OCI-LY1 (cell line): ENCODE results near the gene USP15.

Experiments
- CTCF ChIP-seq: fragments of 200-600 bp; sonication (generic), shearing (Covaris generic); IDR thresholded peaks from 2 replicates; pipeline ENCODE4 v1.5.1; 2017; ENCODE audit warnings: mild to moderate bottlenecking, antibody characterized with exemption, low read length, moderate library complexity, mixed read lengths
- EZH2 ChIP-seq: fragments of 200-600 bp; sonication (generic), shearing (Covaris generic); IDR thresholded peaks from 2 replicates; pipeline ENCODE4 v1.8.0; 2017; ENCODE audit warnings: borderline replicate concordance, mixed run types, mild to moderate bottlenecking, antibody characterized with exemption, low read length, moderate library complexity, mixed read lengths

- no peak for TF ChIP-seq CTCF
- TF ChIP-seq EZH2: no peak
These were observed 2.0 kb upstream of the USP15 start for GRCh38 chr12:62258231-62258630.
